ENCODE data around the gene SMAD3.

GRCh38 chr15:67024314-67024997 lies 40.9 kb upstream of the SMAD3 start:
- TF ChIP-seq EZH2phosphoT487 (IDR thresholded peaks at IDR 0.05; ENCODE audit: insufficient read depth, low read depth) (no peak), EZH2 (IDR thresholded peaks at IDR 0.05; ENCODE audit: insufficient read depth, poor library complexity, severe bottlenecking) (no peak)
